C4-2B (cell line): ENCODE measurements around the gene ALOX15.

ENCODE experiments used
- CTCF ChIP-seq: fragments of 450-650 bp; conservative IDR thresholded peaks from 2 replicates; pipeline ENCODE4 v1.5.1; 2017; ENCODE audit warnings: mild to moderate bottlenecking
- ZFX ChIP-seq: fragments of 450-650 bp; IDR thresholded peaks from 2 replicates; pipeline ENCODE4 v1.6.1; 2017

- no peak for TF ChIP-seq CTCF
- no peak for TF ChIP-seq ZFX
These were observed 5.6 kb downstream of the ALOX15 start for GRCh38 chr17:4635823-4636375.
